UCSD-AML1 (cell line): ENCODE measurements around the gene OXCT1.

Experiments used
- DNase-seq: peaks from one replicate; lab custom pipeline; 2025; ENCODE audit not compliant: unreplicated experiment; lab: John Stamatoyannopoulos, UW

The OXCT1 gene

GRCh38 chr5:41869724-41870626, at the start of gene OXCT1:
TSS of gene OXCT1 (minus strand) at chr5:41870425. CDS start at chr5:41870358, 67 bp downstream.
- DNase-seq, result peak; percentile 88

- DNase-seq, result no peak
Observed at GRCh38 chr5:41918105-41918504, 47.9 kb upstream of the OXCT1 start.

- DNase-seq, result no peak
Observed at GRCh38 chr5:41908374-41909079, 38.3 kb upstream of the OXCT1 start.

- DNase-seq, result no peak
Observed at GRCh38 chr5:41906151-41906550, 35.9 kb upstream of the OXCT1 start.

GRCh38 chr5:41903892-41904799, 33.9 kb upstream of the OXCT1 start, which contains the start of gene RIMOC1:
TSS of gene RIMOC1 (plus strand) at chr5:41904344. CDS start at chr5:41904368, 24 bp downstream.
- peak; percentile 99 for DNase-seq

- no peak for DNase-seq
Observed at GRCh38 chr5:41903382-41903891, 33.2 kb upstream of the OXCT1 start.

GRCh38 chr5:41896230-41896629, 26.0 kb upstream of the OXCT1 start:
- DNase-seq, result no peak

GRCh38 chr5:41893074-41893851, 23.0 kb upstream of the OXCT1 start:
- DNase-seq, result no peak

GRCh38 chr5:41892031-41892430, 21.8 kb upstream of the OXCT1 start:
- DNase-seq, result no peak

GRCh38 chr5:41891066-41891707, 21.0 kb upstream of the OXCT1 start:
- DNase-seq, result no peak

GRCh38 chr5:41885286-41885685, 15.1 kb upstream of the OXCT1 start:
- DNase-seq, result no peak

- DNase-seq, result no peak
Observed at GRCh38 chr5:41883936-41884335, 13.7 kb upstream of the OXCT1 start.

GRCh38 chr5:41883243-41883642, 13.0 kb upstream of the OXCT1 start:
- DNase-seq, result no peak

- no peak for DNase-seq
Observed at GRCh38 chr5:41882765-41883164, 12.5 kb upstream of the OXCT1 start.

GRCh38 chr5:41878643-41879478, 8.6 kb upstream of the OXCT1 start:
- DNase-seq, result no peak

- DNase-seq, result no peak
Observed at GRCh38 chr5:41878173-41878572, 7.9 kb upstream of the OXCT1 start.

- no peak for DNase-seq
Observed at GRCh38 chr5:41877408-41877807, 7.2 kb upstream of the OXCT1 start.

GRCh38 chr5:41876678-41877077, 6.5 kb upstream of the OXCT1 start:
- DNase-seq, result no peak

GRCh38 chr5:41875121-41875520, 4.9 kb upstream of the OXCT1 start:
- no peak for DNase-seq
